ENCODE measurements around the gene SZT2.

Gene SZT2

GRCh38 chr1:43427941-43428340 is 38.2 kb downstream of the SZT2 start:
- H3K4me3 ChIP-seq (replicated peaks in 1 of 2; ENCODE audit: low read depth in 2 of 2, low read length in 2 of 2) = no peak overlapping the region
- DNase-seq (ENCODE audit: low read depth in 2 of 2) = no peak
- TF ChIP-seq CTCF (IDR thresholded peaks at IDR 0.05; ENCODE audit: low read depth, low read length) = no peak

GRCh38 chr1:43430831-43431230 is 41.1 kb downstream of the SZT2 start:
- H3K4me3 ChIP-seq (replicated peaks in 1 of 2; ENCODE audit: low read depth in 2 of 2, low read length in 2 of 2) = no peak overlapping the region
- DNase-seq (ENCODE audit: low read depth in 2 of 2) = no peak
- no peak for TF ChIP-seq CTCF (IDR thresholded peaks at IDR 0.05; ENCODE audit: low read depth, low read length)

GRCh38 chr1:43431676-43432075 is 42.0 kb downstream of the SZT2 start:
- DNase-seq (ENCODE audit: low read depth in 2 of 2) = no peak
- no peak for TF ChIP-seq CTCF (IDR thresholded peaks at IDR 0.05; ENCODE audit: low read depth, low read length)
- H3K4me3 ChIP-seq (replicated peaks in 1 of 2; ENCODE audit: low read depth in 2 of 2, low read length in 2 of 2) = no peak overlapping the region

- H3K4me3 ChIP-seq (replicated peaks in 1 of 2; ENCODE audit: low read depth in 2 of 2, low read length in 2 of 2) = no peak overlapping the region
- DNase-seq (ENCODE audit: low read depth in 2 of 2) = no peak
- TF ChIP-seq CTCF (IDR thresholded peaks at IDR 0.05; ENCODE audit: low read depth, low read length) = no peak
Measured at GRCh38 chr1:43432171-43432860, 42.6 kb downstream of the SZT2 start.

- no peak for DNase-seq (ENCODE audit: low read depth in 2 of 2)
- TF ChIP-seq CTCF (IDR thresholded peaks at IDR 0.05; ENCODE audit: low read depth, low read length) = no peak
- H3K4me3 ChIP-seq (replicated peaks in 1 of 2; ENCODE audit: low read depth in 2 of 2, low read length in 2 of 2) = no peak overlapping the region
Measured at GRCh38 chr1:43432907-43433306, 43.2 kb downstream of the SZT2 start.

GRCh38 chr1:43434256-43434655 is 44.6 kb downstream of the SZT2 start:
- no peak for DNase-seq (ENCODE audit: low read depth in 2 of 2)
- TF ChIP-seq CTCF (IDR thresholded peaks at IDR 0.05; ENCODE audit: low read depth, low read length) = no peak
- H3K4me3 ChIP-seq (replicated peaks in 1 of 2; ENCODE audit: low read depth in 2 of 2, low read length in 2 of 2) = no peak overlapping the region
